Right lobe of liver (tissue), 6 donors: Measurements from ENCODE around the gene OTOA. TPM values are rescaled to one million over a fixed set of nuclear protein-coding genes. Genes with fewer than 3 reads are reported as not detected.
"Not testable (repeated sequence)": the region's sequence is repeated elsewhere in the genome, so short reads cannot be mapped to it uniquely, and the experiment has no call there.

ENCODE experiments used
- ATAC-seq, 4 donors: fragments of 200-7000 bp; cut with Tn5 transposase; one replicate each; pipeline ENCODE4 v1.9.1; 2020; ENCODE audit warnings: mild to moderate bottlenecking in 4 of 4, moderate library complexity in 4 of 4
- DNase-seq, 3 donors: peaks; one replicate each; pipeline ENCODE4 v3.0.0-alpha.2; 2020
- H3K27ac ChIP-seq, 3 donors: fragments of 200-600 bp; one replicate each; pipeline ENCODE4 v1.8.0; 2022
- H3K27me3 ChIP-seq, 2 donors: fragments of 200-600 bp; one replicate each; pipeline ENCODE4 v1.8.0; 2022
- H3K36me3 ChIP-seq, 4 donors: fragments of 200-600 bp; sonication (generic) in 1 of 4; one replicate each; pipeline versions ENCODE4 v1.5.1 to v1.8.0; 2017 to 2022; ENCODE audit warnings: control low read depth in 1 of 4
- H3K4me1 ChIP-seq, 4 donors: fragments of 200-600 bp; sonication (generic) in 1 of 4; one replicate each; pipeline versions ENCODE4 v1.5.1 to v1.8.0; 2017 to 2022; ENCODE audit warnings: control low read depth in 1 of 4
- H3K4me3 ChIP-seq, 3 donors: fragments of 200-600 bp; one replicate each; pipeline ENCODE4 v1.8.0; 2022
- H3K9me3 ChIP-seq, 4 donors: fragments of 200-600 bp; sonication (generic) in 1 of 4; one replicate each; pipeline versions ENCODE4 v1.5.1 to v1.8.0; 2017 to 2022; ENCODE audit warnings: control low read depth in 1 of 4
- CTCF ChIP-seq, 4 donors: fragments of 200-600 bp in 3 of 4; fragments of 450-650 bp in 1 of 4; IDR thresholded peaks; one replicate each; pipeline versions ENCODE4 v1.5.1 to v1.8.0; 2016 to 2022; ENCODE audit warnings: antibody characterized with exemption in 4 of 4, mild to moderate bottlenecking in 2 of 4
- POLR2A ChIP-seq: fragments of 450-650 bp; IDR thresholded peaks from one replicate; pipeline ENCODE4 v1.6.1; 2017; ENCODE audit warnings: antibody characterized with exemption, mild to moderate bottlenecking
- WGBS: methylation state at CpG from one replicate; pipeline ENCODE4 v1.1.6; 2018; ENCODE audit warnings: low coverage, low lambda C conversion rate; ENCODE audit not compliant: insufficient coverage; ENCODE audit errors: missing lambda C conversion rate; 5-methylcytosine and 5-hydroxymethylcytosine counted together
- intact Hi-C, 2 donors: fragments of 100-400 bp; cut with DNase I; formaldehyde crosslinking; loops; one replicate each; pipeline versions ENCODE4 v1.11.2 to v1.14.1; 2022
- total RNA-seq, 6 experiments: library from RNA; depleted of rRNA in 2 of 6; stranded (reverse); fragments of >200 nt in 2 of 6; fragmentation: NEBNext Ultra II Directional in 3 of 6; extraction: Animal tissue kit (Norgen Biotek cat#: 25700) in 3 of 6; gene quantifications; one replicate each; pipeline versions ENCODE4 v1.1.0 to v1.2.4, GENCODE V29; 2016 to 2023
- donor health status: DM: no; HTN: yes; CAD: no.
- donor health status: DM: no; HTN: no; CAD: no.
- donor health status: DM: no; HTN: no; CAD: no.
- donor health status: DM: no; HTN: yes; CAD: no.
- donor health status: DM: no; HTN: yes; CAD: no.

OTOA gene
- total RNA-seq, 6 experiments from 2014 or later = 0.12 to 0.25 (median 0.17) TPM; not detected in 2

DNA sequence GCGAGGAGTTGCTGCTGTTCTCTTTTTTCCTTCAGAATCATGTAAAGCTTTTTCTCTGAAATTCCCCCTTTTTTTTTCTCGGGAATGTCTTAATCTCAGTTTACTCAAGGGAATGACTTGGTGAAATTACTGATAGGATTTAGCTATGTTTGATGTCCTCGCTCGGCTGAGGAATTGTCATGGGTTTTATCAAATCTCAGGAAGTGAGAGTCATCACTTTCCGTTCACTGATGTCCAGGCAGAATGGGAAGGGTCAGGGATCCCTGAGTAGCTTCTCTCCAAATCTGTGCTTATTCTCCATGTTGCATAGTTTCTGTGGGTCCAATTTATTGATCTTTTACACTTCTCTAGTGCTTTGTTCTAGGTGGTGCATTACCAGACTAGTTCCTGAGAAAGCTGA is 17.7 kb upstream of the OTOA start:
- Histone ChIP-seq H3K27ac (peak overlapping the region; percentile 17 to 66 (median 49)), H3K36me3 (no peaks in the 10 kb centered on the region), H3K9me3 (no peaks in the 10 kb centered on the region), H3K4me3 (peak overlapping the region in 1 of 3 donors; percentile 17), H3K27me3 (no peaks in the 10 kb centered on the region), H3K4me1 (peaks cover 0 to 21% (median 0%) of the 10 kb centered on the region in 4 donors)
- DNase-seq (no peak), ATAC-seq (peak in 3 of 4 donors; percentile 47 to 63 (median 57))
- 45% methylated on average over 5 of the region's 5 CpGs for WGBS
- intact Hi-C loops = no loop called here
- TF ChIP-seq POLR2A (no peak), CTCF (IDR thresholded peaks at IDR 0.05) (no peak)

DNA sequence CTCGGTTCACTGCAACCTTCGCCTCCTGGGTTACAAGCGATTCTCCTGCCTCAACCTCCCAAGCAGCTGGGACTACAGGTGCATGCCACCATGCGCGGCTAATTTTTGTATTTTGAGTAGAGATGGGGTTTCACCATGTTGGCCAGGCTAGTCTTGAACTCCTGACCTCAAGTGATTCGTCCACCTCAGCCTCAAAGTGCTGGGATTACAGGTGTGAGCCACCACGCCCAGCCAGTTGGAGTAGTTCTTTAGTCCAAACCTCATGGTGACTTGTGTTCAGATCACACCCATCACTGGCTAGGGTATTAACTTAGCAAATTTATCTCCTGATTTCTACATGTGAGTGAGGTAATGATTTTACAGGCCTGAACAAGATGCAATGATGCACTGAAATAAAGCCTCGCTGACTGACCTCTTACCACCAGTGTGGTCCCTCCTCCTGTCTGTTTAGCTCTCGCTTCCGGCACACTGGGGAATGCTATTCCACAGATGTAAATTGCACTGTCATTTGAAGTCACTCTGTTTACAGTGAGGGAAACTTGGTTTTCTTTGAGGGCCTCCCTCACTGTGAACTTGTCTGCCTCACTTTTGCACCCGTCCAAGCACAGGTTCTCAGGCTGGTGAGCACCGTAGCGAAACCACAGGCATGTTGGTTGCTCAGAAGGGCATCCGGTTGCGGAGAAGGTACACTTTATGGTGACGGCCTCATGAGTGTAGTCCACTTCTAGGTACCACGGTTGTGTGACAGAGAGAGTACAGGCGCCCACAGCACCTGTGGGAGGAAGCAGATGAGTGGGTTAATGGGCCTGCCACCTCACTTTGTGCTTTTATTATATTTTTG is 16.8 kb upstream of the OTOA start:
- Histone ChIP-seq H3K4me3 (no peak overlapping the region), H3K27me3 (no peaks in the 10 kb centered on the region), H3K4me1 (peaks cover 0 to 16% (median 0%) of the 10 kb centered on the region in 4 donors), H3K36me3 (no peaks in the 10 kb centered on the region), H3K27ac (peak overlapping the region in 2 of 3 donors; percentile 49 to 66), H3K9me3 (no peaks in the 10 kb centered on the region)
- DNase-seq = no peak
- intact Hi-C loops = no loop called here
- TF ChIP-seq POLR2A (no peak), CTCF (IDR thresholded peaks at IDR 0.05) (no peak)
- 80% methylated on average over 12 of the region's 18 CpGs for WGBS
- peak; percentile 13 to 60 (median 38) for ATAC-seq

- TF ChIP-seq CTCF (IDR thresholded peaks at IDR 0.05) (no peak), POLR2A (no peak)
- 91% methylated on average over 7 of the region's 9 CpGs for WGBS
- Histone ChIP-seq H3K27me3 (no peaks in the 10 kb centered on the region), H3K36me3 (no peaks in the 10 kb centered on the region), H3K4me1 (peaks cover 0 to 16% (median 0%) of the 10 kb centered on the region in 4 donors), H3K9me3 (no peaks in the 10 kb centered on the region), H3K27ac (peak overlapping the region in 1 of 3 donors; percentile 49), H3K4me3 (no peak overlapping the region)
- ATAC-seq = no peak
- DNase-seq = no peak
- intact Hi-C loops = no loop called here
These were observed 16.1 kb upstream of the OTOA start for GRCh38 chr16:21647562-21648164.

DNA sequence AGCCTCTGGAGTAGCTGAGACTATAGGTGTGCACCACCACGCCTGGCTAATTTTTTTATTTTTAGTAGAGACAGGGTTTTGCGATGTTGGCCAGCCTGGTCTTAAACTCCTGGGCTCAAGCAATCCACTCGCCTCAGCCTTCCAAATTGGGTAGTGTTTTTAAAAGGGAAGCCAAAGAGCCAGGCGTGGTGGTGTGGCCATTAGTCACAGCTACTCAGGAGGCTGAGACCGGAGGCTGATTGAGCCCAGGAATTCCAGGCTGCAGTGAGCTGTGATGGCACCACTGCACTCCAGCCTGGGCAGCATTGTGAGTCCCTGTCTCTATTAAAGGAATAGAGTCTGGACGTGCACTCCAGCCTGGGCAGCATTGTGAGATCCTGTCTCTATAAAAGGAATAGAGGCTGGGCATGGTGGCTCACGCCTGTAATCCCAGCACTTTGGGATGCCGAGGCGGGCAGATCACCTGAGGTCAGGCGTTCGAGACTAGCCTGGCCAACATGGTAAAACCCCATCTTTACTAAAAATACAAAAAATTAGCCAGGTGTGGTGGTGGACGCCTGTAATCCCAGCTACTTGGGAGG is 13.9 kb upstream of the OTOA start:
- Histone ChIP-seq H3K27ac (peak overlapping the region in 1 of 3 donors; percentile 9), H3K4me1 (peaks cover 0 to 13% (median 0%) of the 10 kb centered on the region in 4 donors)
- ATAC-seq, H3K27me3 ChIP-seq, DNase-seq, H3K4me3 ChIP-seq, intact Hi-C loops, H3K9me3 ChIP-seq, H3K36me3 ChIP-seq: not testable (repeated sequence)
- WGBS = 87% methylated on average over 11 of the region's 12 CpGs
